Fibroblast of skin of abdomen (primary cell): ENCODE data around the gene STARD5.

Experiments
- DNase-seq: peaks from one replicate; pipeline ENCODE4 v3.0.0-alpha.2; 2013

STARD5 gene

DNA sequence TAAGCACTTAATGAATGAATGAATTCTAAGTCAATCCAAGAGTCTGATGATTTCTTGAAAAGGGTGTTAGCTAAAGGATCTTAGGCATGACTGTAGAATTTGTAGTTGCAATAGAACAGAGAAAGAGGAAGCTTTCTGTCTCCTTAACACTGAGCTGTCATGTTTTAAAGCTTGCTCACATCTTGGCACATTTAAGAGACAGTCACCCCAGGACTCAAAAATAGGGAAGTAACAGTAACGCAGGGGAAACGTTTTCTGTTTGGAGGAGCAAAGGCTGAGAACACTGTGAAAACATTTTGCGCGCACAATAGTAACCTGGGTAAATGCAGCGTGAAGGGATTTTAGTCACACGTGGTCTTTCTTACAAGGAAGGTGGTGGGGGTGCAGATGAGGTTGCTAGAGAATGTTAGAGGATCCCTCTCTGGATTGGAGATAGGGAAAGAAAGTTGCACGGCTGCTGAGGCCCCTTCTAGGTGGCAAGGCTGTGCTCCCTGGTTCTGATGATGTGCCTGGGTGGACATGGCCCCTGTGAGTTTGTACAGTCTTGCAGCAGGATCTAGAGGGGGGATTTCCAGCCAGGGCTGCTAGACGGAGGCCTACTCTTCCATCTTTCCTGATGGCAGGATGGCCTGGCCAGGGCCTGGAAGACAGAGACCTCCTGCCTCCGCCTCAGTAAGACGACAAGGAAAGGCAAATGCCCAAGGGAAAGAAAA, 12.0 kb downstream of the STARD5 start:
- DNase-seq = peak; percentile 27

GRCh38 chr15:81310480-81310879, 13.5 kb downstream of the STARD5 start:
- DNase-seq = no peak

- no peak for DNase-seq
Observed at GRCh38 chr15:81309647-81310450, 14.1 kb downstream of the STARD5 start.

GRCh38 chr15:81308260-81308659, 15.7 kb downstream of the STARD5 start:
- DNase-seq = no peak

DNA sequence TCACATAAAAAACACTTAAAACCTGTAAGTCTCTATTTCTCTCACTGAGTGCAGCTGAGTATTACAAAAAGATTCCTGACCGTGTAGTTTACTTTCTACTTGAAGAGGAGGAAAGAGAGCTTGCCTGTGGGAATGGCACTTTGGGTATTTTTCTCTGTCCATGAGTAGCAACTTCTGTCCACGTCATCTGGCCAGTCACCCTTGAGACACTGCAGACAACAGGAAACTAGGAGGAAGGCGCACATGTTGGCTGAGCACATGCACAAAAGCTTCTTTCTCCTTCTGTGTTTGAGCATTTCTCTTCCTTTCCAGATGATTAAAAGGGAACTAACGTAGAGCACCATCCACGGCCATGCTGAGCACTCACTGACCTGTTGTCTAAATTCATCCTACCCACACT, 19.7 kb downstream of the STARD5 start:
- DNase-seq = peak; percentile 56

- DNase-seq = no peak
Observed at GRCh38 chr15:81303244-81304225, 20.4 kb downstream of the STARD5 start.

- no peak for DNase-seq
Observed at GRCh38 chr15:81302701-81303109, 21.2 kb downstream of the STARD5 start.

GRCh38 chr15:81301815-81302399, 22.0 kb downstream of the STARD5 start:
- no peak for DNase-seq

- DNase-seq = no peak
Observed at GRCh38 chr15:81301385-81301784, 22.6 kb downstream of the STARD5 start.

GRCh38 chr15:81299630-81300273, 24.2 kb downstream of the STARD5 start:
- DNase-seq = no peak

- no peak for DNase-seq
Observed at GRCh38 chr15:81299156-81299555, 24.8 kb downstream of the STARD5 start.

DNA sequence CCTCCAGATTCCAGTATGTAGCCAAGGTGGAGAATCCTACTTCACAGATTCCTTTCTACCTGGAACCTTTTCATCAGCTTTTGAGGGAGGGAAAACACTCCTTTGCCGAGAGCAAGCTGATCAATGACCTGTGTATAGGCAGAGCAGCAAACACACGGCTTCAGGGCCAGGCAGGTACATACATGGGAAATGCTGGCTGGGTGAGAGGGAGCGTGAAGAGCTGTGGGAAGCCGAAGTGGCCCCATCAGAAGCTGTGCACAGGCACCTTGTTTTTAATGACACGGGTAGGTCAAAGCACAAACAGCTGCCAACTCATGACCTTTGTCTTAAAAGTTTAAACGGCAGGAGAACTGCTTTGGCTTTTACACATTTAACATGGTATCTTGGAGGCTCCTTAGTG, 25.3 kb downstream of the STARD5 start:
- DNase-seq = no peak

DNA sequence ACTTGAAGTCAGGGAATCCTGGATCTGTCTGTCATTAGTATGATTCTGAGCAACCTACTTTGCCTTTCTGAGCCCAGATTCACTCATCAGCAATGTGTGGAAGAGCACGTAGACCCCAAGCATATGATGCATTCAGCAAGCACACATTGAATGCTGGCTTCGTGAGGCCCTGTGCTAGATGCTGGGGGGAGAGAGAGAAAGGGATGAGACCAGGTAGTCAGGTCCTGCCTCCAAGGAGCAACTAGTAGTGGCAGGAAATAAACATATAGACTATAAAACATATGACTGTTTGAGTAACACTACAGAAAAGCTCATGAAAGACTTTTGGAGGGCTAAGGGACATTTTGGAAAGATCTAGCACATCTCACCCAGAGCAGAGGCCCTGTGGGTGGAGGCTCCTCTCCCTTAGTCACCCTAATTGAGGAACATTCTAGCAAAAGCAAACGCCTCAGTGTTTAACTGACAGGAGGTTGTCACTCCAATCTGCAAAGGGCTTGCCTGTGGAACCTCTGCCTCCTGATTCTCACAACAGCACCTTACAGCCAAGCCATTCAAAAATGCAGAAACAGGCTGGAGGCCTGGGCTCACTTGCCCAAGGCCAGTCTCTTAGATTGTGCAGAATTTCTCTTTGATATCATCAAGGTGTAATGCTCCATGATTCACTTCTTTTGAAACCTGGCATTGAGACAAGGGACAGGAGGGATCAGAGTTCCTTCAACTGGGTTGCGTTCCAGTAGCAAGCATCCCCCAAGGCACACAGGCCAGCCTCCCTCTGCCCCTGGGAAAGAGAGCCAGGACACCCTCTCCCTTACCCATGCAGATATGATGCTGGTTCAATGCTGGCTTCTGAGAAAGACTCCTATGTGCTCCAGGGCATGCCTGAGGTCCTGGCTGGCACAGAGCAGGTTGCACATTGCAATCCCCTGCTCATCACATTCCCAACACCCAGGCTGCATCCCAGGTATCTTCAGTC, 26.1 kb downstream of the STARD5 start:
- DNase-seq = no peak

DNA sequence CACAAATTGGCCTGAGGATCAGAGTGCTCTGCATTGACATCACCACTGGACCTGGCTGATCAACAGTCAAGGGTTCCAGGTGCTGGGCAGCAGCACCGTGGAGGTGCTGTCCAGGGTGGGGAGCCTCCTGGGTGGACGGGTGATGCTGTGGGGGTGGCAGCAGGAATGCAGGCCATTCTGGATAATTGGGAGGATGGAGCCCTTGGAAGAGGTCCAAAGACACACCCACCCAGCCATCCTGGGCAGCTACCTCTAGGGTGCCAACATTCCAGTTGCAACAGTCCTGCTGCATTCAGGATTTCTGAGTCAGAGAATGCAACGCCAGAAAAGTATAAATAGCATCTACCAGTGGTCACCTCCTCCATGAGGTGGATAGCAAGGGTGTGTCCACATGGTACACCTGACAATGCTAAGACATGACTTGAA, 26.8 kb downstream of the STARD5 start:
- peak; percentile 26 for DNase-seq

GRCh38 chr15:81296673-81297072, 27.3 kb downstream of the STARD5 start:
- DNase-seq = no peak

DNA sequence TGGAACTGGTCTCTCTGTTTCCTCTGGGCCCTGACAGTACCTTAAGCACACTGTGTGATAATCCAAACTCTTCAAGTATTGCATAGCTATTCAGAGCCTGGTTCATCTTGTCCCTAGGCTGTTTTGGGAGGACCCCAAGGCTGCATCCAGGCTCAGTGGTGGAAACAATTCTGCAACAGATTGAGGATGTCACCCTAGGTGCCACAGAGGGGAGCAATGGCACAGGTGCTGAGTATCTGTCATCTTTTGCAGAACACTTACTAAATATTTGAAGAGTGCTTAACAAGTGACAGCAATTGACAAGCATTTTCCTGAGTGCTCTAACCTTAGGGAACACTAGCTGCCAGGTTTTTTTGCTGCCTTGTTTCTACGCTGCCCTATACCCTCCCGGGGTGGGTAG, 27.8 kb downstream of the STARD5 start:
- DNase-seq = no peak

- DNase-seq = no peak
Observed at GRCh38 chr15:81295486-81296121, 28.3 kb downstream of the STARD5 start.

- DNase-seq = no peak
Observed at GRCh38 chr15:81294516-81294880, 29.4 kb downstream of the STARD5 start.

- DNase-seq = no peak
Observed at GRCh38 chr15:81293728-81294515, 30.0 kb downstream of the STARD5 start.
